HG03139 (cell line): ENCODE results near the gene STK33.

Source experiments
- ATAC-seq: cut with Tn5 transposase; IDR thresholded peaks from one replicate; pipeline ENCODE4 v1.9.1; 2021; ENCODE audit not compliant: unreplicated experiment

The STK33 gene

GRCh38 chr11:8375932-8376331 lies 218.1 kb downstream of the STK33 start:
- ATAC-seq = no peak

DNA sequence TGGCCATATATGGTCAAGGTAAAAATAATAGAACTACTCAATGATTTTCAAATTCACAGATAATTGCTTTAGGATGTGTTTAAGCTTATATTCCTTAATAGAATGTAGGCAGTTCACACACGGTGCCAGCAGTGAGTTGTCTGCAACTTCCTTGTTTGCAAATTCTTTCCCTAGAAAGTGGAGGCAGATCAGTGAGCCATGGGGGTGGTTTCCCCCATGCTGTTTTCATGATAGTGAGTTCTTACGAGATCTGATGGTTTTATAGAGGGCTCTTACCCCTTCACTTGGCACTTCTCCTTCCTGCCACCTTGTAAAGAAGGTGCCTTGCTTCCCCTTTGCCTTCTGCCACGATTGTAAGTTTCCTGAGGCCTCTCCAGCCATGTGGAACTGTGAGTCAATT lies 218.6 kb downstream of the STK33 start:
- no peak for ATAC-seq

GRCh38 chr11:8374716-8375115 lies 219.3 kb downstream of the STK33 start:
- ATAC-seq = no peak

GRCh38 chr11:8373519-8374432 lies 220.3 kb downstream of the STK33 start:
- ATAC-seq = no peak

DNA sequence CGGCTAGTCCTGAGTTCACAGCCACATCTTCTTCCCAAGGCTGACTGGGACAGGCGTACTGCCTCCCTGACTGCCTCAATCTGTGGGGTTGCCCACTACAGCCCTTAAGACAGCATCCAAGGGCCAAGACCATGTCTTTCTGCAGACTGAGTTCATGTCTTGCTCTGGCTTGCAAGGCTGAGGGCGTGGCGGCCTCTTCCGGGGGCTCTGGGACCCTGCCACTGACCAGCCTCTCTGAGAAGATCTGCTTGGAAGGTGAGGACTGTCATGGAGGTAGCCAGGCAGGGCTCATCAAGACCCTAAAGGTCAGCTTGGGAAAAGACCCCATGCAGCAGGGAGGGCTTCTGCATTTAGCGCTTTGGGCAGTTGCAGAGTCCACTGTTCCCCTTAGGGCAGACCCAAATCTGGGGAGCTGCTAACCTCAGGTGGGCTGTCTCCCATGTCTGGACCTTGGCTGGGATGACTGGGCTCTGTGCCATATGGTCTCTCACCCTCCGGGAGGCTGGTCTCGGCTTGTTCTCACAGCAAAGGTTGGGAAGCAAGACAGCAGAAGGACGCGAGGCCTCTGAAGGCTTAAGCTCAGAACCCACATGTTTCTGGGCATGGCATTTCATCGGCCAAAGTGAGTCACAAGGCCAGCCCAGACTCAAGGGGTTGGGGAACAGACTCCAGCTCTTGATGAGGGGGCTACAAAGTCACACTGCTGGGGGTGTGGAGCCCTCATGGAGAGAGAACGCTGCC lies 221.2 kb downstream of the STK33 start:
- no peak for ATAC-seq

- ATAC-seq = no peak
Observed at GRCh38 chr11:8371516-8371884, 222.5 kb downstream of the STK33 start.

DNA sequence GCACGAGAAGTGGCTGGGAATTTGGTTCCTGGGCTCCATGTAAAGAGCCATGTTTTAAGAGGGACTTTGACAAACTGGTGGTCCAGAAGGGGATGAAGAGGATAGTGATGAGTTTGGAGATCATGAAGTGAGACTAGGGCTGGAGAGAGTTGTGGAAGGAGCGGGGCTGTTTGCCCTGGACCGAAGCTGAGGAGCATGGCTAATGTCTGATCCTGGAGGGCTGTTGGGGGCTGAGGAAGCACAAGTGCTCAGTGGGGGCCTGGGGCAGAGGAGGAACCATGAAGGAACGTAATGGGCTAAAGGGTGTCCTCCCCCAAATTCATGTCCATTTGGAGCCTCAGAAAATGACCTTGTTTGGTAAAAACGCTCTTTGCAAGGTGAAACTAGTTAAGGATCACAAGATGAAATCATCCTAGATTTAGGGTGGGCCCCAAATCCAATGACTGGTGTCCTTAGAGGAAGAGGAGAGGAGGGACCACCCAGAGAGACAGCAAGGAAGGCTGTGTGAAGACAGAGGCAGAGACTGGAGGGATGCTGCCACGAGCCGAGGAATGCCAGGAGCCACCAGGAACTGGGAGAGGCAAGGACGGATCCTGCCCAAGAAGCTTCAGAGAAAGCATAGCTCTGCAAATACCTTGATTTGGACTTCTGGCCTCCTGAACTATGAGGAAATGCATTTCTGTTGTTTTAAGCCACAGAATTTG lies 223.1 kb downstream of the STK33 start:
- ATAC-seq = no peak

DNA sequence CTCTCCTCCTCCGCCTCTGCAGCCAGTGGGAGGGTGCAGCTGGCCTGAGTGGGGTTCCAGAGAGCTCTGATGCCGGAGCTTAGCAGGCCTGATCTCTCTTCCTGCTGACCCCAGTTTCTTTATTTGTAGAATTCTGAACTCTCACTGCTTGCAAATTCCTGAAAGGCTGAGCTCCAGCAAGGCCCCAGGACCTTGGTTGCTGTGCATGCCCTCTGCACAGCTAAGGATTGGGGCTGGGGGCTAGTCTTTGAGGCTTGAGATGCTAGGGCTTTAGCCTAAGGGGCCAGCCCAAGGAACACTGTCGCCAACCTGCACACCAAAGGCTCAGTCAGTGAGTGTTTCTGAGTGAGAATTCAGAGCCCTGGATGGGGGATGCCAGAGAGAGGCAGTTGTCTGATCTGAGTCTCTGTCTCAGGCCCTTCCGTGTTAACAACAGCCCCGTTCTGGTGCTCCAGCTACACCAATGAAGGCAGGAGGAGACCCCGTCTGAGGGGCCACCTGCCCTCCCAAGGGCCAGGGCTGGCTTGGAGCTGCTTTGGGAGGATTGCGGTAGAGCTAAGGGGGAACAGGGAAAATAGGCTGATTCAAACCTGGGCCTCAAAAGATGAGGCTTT lies 224.3 kb downstream of the STK33 start:
- no peak for ATAC-seq

DNA sequence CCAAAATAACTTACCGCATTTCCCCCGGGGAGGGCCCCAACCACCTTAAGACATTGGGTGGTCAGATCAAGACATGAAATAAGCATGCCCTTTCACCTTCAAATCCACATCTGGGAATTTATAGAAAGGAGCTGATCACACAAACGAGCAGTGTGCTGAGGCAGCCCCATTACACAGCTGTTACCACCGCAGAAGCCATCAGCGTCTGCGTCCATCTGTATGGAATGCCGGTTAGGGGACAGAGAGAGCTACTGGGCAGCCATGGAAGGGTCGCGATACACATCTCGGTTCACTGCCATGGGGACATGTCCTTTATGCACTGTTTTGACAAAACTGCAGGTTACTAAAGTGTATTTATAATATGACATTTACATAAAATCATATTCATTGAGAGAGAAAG lies 225.3 kb downstream of the STK33 start:
- no peak for ATAC-seq

- no peak for ATAC-seq
Observed at GRCh38 chr11:8368194-8368593, 225.8 kb downstream of the STK33 start.

- ATAC-seq = no peak
Observed at GRCh38 chr11:8366316-8366715, 227.7 kb downstream of the STK33 start.

DNA sequence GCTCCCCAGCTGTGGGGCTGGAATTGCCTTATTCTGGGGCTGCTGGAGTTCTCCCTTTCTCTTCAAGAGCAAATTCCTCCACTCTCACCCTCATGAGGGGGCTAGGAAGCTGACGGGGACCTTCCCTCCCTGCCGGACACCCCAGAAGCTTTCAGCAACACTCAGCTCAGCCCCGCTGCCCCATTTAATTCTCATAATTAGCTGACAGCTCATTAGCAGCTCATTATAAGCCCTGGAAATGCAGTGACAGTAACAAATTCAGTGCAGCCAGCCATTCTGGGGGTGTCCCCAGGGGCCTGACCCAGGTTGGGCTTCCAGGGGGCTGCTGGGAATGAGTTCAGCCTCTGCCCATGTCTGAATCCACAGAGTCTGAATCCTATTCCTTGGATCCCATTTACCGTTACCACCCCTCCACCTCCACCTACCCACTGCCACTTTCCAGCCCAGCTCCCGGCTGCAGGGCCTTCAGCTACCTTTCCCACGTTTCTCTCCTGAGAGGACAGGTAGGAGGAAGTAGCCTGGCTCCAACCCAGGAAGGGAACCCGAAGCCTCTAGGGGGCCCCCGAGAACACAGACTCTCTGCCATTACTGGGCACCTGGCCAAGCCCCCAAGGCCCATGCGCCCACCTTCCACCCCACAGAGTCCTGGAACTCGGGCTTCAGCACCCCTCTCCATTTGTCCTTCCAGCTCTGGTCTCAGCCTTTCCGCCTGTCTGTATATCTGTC lies 228.6 kb downstream of the STK33 start:
- no peak for ATAC-seq

DNA sequence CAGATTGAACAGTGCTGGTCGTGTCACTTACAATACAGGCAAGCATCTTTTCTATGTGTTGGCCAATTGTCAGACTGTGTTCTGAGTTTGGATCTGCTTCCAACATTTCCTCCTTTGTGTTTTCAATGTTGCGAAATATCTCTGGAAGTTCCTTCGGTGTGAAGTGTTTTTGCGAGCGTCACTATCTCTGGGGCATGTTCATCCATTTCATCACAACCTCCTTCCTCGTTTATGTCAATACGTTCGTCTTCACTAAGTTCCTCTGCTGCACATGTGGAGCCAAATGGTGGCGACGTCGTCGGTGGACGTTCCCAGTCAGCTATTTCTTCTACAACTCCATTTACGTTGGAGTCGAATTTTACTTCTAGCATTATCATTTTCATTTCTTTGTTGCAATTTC lies 230.1 kb downstream of the STK33 start:
- no peak for ATAC-seq

GRCh38 chr11:8362899-8363298 lies 231.1 kb downstream of the STK33 start:
- no peak for ATAC-seq

DNA sequence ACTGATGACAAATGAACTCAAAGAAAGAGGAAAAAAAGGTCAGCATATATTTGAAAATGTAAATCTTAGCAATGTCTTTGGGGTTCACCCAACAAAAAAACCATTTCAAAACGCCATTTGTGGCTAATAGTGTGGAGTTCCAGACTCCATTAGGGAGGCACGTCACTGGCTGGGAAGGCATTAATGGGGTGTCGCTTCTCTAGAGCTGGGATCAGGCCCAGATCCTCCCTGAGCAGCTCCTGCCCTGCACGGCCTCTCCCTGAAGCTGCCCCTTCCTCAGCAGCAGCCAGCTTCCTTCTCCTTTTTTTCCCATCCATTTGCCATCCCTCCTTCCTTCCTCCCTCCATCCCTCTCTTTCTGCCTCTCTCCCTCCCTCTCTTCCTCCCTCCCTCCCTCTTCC lies 231.5 kb downstream of the STK33 start:
- ATAC-seq = no peak

DNA sequence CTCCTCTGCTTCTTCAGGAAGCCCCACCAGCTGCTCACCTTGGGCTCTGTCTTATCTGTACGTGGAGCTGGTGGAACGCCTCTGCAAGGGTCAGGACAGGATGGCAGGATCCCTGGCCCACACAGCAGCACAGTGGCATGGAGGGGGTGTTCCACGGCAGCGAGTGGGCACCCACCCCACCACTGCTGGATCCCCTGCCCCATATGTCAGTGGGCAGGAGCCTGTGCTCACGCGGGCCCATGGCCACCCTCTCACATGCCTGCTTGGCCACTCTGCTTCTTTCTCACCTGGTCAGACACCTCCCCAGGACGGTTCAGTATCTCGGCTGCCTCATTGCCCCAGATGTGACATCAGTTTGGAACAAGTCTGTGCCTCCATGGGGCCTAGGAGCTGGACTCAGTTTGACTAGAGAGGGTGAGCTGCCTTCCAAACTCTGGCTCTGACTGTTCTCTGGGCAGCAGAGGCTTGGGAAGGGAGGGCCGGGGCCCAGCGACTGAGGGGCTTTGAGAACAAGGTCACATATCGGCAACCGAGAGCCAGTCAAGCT lies 232.3 kb downstream of the STK33 start:
- no peak for ATAC-seq

GRCh38 chr11:8361206-8361605 lies 232.8 kb downstream of the STK33 start:
- ATAC-seq = no peak

DNA sequence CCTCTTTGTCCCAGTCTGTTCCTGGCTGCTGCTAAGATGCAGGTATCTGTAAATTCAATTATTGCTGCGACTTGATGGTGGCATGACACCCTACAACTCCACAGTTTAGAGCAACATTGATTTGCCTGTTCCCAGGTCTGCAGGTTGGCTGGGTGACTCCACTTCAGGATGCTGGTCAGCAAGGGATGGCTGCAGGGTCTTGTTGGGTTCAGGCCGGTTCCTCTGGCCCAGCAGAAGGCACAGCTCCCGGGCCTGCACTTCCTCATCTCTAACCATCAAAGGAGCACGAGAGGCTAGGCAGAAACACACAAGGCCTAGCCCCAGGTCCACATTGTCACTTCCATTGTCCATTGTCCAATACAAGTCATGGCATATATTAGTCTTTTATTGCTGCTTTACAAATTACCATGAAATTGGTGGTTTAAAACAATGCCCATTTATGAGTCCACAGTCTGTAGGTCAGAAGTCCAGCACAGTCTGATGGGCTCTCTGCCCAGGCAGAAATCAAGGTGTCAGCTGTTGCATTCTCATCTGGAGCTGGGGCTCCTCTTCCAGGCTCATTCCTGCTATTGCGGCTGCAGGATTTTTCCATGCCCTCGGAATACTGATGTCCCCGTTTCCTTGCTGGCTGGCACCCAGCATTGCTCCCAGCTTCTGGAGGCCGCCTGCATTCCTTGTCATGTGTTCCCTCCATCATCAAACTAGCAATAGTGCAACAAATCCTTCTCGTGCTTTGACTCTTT lies 233.8 kb downstream of the STK33 start:
- ATAC-seq = no peak

- ATAC-seq = no peak
Observed at GRCh38 chr11:8359521-8359920, 234.5 kb downstream of the STK33 start.
